ENCODE data around the gene RIPPLY3.
"Not testable (repeated sequence)": the region's sequence is repeated elsewhere in the genome, so short reads cannot be mapped to it uniquely, and the experiment has no call there.

Gene RIPPLY3

DNA sequence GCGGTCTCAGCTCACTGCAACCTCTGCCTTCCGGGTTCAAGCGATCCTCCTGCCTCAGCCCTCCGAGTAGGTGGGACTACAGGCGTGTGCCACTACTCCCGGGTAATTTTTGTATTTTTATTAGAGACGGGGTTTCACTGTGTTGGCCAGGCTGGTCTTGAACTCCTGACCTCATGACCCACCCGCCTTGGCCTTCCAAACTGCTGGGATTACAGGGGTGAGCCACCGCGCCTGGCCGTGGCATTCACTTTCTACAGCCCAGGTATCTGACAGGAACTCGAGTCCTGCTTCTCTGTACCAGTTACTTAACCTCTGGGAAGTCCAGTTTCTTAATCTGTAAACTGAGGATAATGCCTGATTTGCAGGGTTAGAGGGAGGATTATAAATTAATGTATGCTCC lies 3.7 kb upstream of the RIPPLY3 start:
- in situ Hi-C loops (cut with HindIII; ENCODE audit: low pct_ligation_motif_present, low pct_unique_long_range_greater_than_20kb, low sequenced_read_pairs); DNase-seq: not testable (repeated sequence)

DNA sequence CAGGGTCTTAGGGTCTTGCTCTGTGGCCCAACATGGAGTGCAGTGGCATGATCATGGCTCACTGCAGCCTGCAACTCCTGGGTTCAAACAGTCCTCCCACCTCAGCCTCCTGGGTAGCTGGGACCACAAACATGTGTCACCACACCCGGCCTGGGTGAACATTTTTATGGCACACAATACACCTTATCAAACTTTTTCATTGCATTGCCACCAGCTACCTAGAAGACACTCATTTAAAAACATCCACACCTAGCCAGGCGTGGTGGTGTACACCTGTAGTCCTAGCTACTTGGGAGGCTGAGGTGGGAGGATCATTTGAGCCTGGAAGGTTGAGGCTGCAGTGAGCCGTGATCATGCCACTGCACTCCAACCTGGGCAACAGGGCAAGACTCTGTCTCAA lies 2.6 kb upstream of the RIPPLY3 start:
- DNase-seq; in situ Hi-C loops (cut with HindIII; ENCODE audit: low pct_ligation_motif_present, low pct_unique_long_range_greater_than_20kb, low sequenced_read_pairs): not testable (repeated sequence)

DNA sequence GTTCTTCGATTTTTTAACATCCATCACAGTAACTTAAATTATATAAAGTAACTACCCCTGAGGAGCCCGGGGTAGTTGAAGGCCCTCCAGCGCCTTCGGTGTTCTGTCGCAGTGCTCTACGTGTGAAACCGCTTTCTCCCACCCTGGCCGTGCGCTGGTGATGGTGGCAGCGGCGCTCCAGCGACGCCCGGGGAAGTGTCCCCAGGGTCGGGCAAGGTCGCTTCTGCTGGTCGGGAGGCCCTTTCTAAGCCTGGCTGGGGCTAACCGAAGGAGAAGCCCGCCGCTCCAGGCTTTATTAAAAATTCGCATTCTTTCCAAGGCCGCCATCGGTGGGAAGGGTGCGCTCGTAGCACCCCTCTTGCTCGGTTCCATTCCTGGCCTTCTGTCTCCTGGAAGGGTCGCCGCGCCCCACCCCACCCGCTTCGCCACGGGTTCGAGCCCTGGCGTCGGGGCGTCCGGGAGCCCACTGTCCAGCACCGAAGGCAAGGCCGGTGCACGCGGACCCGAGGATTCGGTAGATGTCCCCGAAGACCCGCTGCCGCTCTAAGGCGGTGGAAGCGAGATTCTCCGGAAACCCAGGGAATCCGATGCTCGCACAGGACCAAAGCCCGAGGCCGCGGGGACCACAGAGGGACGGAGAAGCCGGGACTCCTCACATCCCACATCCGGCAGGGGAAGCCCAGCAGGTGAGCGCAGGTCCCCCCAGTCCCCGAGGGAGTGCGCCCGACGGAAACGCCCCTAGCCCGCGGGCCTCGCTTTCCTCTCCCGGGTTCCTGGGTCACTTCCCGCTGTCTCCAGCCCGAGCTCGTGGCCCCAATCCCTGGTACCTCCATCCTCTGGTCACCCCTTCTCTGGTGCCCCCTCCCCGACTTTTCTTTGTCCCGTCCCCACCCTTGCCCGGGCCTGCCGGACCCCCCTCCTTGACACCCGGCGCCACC lies 685 bp upstream of the RIPPLY3 start:
- in situ Hi-C loops (cut with HindIII; ENCODE audit: low pct_ligation_motif_present, low pct_unique_long_range_greater_than_20kb, low sequenced_read_pairs): no loop called here
- no peak for DNase-seq

DNA sequence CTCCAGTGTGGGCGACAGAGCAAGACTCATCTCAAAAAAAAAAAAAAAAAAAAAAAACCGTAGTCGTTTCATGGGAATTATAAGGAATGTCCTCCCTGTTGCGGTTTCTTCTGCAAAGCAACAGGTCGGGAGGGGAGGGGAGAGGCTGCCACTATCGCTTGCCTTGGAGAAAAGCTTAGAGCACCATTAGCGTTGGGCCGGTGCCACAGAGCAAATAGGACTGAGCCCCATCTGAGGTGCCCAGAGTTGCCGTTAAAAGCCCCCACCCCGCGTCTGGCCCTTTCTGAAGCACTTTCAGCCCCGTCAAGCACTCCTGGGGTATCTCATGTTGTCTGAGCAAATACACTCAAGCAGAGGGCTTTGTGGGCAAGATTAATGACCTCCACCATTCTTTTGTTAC lies 2.2 kb downstream of the RIPPLY3 start:
- no peak for DNase-seq
- in situ Hi-C loops (cut with HindIII; ENCODE audit: low pct_ligation_motif_present, low pct_unique_long_range_greater_than_20kb, low sequenced_read_pairs): no loop called here

DNA sequence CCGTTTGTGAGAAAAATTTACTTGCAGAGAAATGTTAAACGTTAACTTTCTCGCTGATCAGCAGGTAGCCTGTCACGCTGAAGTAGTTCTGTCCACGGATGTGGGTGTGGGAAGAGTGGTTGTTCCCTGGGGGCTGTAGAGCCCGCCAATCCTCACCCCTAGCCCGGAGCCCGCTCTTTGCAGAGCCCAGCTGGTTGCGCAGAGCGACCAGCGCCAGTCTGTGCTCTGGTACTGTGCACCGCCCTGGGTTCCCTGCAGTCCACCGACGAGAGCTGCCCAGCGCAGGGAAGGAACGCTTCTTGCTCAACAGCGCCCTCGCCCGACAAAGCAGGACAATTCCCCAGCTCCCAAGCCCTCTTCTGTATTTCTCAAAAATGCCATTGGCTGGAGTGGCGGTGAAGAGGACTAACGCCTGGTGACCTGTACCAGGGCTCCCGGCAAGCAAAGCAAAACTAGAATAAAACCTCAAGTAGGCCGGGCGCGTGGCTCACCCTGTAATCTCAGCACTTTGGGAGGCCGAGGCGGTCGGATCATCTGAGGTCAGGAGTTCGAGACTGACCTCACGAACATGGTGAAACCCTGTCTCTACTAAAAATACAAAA lies 3.3 kb downstream of the RIPPLY3 start:
- in situ Hi-C loops (cut with HindIII; ENCODE audit: low pct_ligation_motif_present, low pct_unique_long_range_greater_than_20kb, low sequenced_read_pairs): no loop called here
- peak; percentile 86 for DNase-seq

DNA sequence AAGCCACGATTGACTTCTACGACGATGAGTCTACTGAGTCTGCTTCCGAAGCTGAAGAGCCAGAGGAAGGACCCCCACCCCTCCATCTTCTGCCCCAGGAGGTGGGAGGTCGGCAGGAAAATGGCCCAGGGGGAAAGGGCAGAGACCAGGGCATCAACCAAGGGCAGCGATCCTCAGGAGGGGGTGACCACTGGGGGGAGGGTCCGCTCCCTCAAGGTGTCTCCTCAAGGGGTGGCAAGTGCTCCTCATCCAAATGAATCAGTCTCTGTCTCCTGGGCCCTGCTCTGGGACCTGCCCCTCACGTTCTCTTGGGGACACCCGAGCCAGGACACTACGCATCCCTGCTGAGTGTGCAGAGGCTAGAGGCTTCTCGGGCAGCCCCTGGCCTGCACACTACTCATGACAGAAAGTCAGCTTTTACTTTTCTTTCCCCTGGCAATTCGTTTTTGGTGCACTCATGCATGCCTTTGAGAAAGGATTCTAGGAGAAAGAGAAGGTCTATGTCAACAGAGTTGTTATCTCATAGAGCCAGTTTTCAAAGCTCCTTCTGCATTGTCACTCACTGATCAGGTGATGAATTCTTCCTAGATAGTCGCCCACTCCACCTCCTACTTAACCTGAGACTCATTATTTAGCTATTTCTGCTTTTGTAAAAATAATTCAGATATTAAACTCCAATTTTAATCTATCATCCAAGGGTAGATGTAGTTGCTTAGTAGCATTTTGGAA lies 11.6 kb downstream of the RIPPLY3 start:
- no peak for DNase-seq
- in situ Hi-C loops (cut with HindIII; ENCODE audit: low pct_ligation_motif_present, low pct_unique_long_range_greater_than_20kb, low sequenced_read_pairs): no loop called here

DNA sequence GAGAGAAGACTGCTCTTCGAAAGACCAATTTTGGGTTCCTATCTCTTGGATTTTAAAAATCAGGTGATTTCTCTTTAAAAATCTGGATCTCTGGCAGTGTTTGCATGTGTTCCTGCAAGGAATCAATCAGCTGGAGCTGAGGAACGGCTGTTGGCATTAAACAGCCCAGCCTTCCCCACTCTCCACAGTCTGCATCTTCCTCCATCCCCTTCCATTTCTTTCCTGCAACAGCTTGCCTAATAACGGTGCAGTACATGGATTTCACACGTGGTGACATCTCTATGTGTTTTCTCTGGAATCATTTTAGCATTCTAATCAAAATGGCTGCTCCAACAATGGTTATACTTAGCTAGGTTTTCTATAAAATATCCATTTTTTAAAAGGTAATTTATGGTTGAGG lies 20.0 kb downstream of the RIPPLY3 start:
- in situ Hi-C loops (cut with HindIII; ENCODE audit: low pct_ligation_motif_present, low pct_unique_long_range_greater_than_20kb, low sequenced_read_pairs): no loop called here

DNA sequence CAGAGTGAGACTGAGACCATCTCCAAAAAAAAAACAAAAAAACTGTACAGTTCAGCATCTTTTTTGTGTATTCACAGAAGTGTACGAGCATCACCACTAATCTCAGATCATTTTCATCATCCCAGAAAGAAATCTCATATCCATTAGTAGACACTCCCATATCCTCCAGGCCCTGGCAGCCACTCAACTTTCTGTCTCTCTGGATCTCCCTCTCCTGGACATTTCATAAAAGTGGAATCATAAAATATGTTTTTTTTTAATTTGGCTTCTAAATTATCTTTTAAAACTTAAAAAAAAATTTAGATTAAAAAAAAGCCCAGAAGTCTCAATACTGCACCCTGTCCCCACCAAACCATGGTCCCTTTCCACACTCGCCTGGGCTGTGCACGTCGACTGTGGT lies 22.1 kb downstream of the RIPPLY3 start:
- no peak for DNase-seq
- in situ Hi-C loops (cut with HindIII; ENCODE audit: low pct_ligation_motif_present, low pct_unique_long_range_greater_than_20kb, low sequenced_read_pairs): no loop called here

More for the DNA sequence above, 20.0 kb downstream of the RIPPLY3 start:
- DNase-seq: no peak

DNA sequence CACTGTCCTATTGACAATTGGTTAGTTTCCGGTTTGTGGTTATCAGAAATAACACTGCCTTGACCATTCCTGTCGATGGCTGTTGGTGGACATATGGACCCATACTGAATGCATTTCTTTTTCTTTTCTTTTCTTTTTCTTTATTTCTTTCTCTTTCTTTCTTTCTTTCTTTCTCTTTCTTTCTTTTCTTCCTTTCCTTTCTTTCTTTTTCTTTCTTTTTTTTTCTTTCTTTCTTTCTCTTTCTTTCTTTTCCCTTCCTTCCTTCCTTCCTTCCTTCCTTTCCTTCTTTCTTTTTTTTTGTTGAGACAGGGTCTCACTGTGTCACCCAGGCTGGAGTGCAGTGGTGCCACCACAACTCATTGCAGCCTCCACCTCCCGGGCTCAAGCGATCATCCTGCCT lies 24.4 kb downstream of the RIPPLY3 start:
- DNase-seq: no peak
- in situ Hi-C loops (cut with HindIII; ENCODE audit: low pct_ligation_motif_present, low pct_unique_long_range_greater_than_20kb, low sequenced_read_pairs): no loop called here

DNA sequence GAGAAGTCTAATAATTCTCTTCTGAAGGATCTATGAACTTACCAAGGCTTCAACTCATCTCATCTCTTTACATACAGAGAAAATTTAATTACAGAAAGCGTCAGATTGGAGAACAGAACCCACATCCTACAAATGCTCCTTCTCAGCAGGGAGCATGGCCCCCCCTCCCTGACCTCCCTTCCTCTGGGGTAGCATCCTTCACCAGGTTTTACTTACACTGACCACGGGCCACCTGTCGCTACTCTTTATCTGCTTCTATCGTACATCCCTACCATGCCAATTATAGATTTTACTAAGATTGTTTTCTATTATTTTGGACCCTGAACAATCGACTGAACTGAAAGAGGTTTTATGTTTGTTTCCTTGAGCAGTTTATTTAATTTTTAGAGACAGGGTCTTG lies 25.8 kb downstream of the RIPPLY3 start:
- no peak for DNase-seq
- in situ Hi-C loops (cut with HindIII; ENCODE audit: low pct_ligation_motif_present, low pct_unique_long_range_greater_than_20kb, low sequenced_read_pairs): no loop called here

DNA sequence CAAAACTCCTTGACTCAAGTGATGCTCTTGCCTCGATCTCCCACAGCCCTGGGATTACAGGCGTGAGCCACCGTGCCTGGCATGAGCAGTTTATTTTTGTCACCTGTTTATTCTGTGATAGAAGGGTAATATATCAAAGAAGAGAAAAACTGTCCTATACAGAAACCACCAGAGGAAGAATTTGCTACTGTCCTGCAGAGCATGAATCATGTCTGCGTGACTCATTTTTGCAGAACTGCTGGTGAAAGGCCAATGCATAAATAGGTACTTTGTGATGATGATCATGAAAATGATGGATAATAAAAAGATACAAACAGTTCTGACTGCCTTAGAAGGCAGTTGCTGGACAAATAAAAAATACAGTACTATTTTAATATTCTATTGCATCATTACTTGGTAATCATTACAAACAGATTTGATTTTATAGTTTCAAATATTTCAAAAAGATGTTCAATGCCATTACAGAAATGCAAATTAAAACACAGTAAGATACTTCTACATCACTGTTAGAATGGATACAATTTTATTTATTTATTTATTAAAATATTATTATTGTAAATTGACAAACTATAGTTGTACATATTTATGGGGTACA lies 26.5 kb downstream of the RIPPLY3 start:
- in situ Hi-C loops (cut with HindIII; ENCODE audit: low pct_ligation_motif_present, low pct_unique_long_range_greater_than_20kb, low sequenced_read_pairs): no loop called here
- peak; percentile 49 for DNase-seq

DNA sequence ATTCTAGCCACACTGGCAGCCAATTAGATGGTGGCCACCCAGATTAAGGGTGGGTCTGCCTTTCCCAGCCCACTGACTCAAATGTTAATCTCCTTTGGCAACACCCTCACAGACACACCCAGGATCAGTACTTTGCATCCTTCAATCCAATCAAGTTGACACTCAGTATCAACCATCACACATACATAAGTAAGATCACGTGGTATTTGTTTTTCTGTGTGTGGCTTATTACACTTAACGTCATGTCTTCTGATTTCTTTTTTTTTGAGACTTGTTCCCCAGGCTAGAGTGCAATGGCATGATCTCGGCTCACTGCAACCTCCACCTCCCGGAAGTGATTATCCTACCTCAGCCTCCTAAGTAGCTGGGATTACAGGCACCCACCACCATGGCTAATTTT lies 27.9 kb downstream of the RIPPLY3 start:
- DNase-seq; in situ Hi-C loops (cut with HindIII; ENCODE audit: low pct_ligation_motif_present, low pct_unique_long_range_greater_than_20kb, low sequenced_read_pairs): not testable (repeated sequence)

DNA sequence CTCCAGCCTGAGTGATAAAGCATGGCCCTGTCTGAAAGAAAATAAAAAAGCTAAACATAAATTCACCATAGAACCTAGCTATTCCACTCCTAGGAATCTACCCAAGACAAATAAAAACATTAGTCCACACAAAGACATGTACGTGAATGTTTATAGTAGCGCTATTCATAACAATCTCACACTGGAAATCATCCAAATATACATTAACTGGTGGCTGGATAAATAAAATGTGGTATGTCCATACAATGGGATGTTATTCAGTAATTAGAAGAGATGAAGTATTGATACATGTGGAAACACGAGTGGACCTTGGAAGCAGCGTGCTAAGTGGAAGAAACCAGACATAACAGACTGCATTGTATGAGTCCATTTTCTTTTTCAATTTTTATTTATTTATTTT lies 29.7 kb downstream of the RIPPLY3 start:
- in situ Hi-C loops (cut with HindIII; ENCODE audit: low pct_ligation_motif_present, low pct_unique_long_range_greater_than_20kb, low sequenced_read_pairs): no loop called here
- no peak for DNase-seq

DNA sequence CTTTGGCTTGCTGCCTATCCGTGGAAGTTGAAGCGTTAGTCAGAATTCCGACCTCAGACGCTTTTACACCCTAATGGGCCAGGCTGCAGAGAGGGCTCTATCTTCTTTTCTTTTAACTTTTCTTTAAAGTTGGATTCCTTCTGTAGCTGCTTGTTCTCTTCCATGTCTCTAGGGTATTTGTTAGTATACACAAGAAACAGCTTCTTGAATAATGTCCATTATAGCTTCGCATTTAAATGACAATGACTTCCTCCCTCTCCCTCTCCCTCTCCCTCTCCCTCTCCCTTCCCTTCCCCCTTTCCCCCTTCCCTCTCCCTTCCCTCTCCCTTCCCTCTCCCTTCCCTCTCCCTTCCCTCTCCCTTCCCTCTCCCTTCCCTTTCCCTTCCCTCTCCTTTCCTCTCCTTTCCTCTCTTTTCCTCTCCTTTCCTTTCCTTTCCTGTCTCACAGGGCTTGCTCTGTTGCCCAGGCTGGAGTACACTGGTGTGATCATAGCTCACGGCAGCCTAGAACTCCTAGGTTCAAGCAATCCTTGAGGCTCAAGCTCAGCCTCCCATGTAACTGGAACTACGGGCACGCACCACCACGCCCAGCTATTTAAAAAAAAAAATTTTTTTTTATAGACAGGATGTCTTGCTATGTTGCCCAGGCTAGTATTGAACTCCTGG lies 33.0 kb downstream of the RIPPLY3 start:
- DNase-seq: no peak
- in situ Hi-C loops (cut with HindIII; ENCODE audit: low pct_ligation_motif_present, low pct_unique_long_range_greater_than_20kb, low sequenced_read_pairs): no loop called here

DNA sequence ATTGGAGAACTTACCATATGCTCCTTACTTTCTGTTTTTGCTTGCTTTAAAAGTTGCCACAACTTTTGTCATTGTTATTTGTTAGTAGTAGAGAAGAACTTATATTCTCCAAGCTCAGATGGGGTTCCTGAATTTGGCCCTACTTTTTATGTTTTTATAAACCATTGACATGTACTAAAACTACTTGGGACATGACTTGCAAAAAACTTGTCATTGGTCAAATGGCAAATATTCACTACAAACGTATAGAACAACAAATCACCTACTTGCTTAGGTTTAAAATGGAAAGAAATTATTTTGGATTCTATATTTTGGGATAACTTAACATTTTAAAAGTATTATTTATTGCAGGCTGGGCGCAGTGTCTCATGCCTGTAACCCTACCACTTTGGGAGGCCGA lies 33.7 kb downstream of the RIPPLY3 start:
- in situ Hi-C loops (cut with HindIII; ENCODE audit: low pct_ligation_motif_present, low pct_unique_long_range_greater_than_20kb, low sequenced_read_pairs): no loop called here
- DNase-seq: no peak

DNA sequence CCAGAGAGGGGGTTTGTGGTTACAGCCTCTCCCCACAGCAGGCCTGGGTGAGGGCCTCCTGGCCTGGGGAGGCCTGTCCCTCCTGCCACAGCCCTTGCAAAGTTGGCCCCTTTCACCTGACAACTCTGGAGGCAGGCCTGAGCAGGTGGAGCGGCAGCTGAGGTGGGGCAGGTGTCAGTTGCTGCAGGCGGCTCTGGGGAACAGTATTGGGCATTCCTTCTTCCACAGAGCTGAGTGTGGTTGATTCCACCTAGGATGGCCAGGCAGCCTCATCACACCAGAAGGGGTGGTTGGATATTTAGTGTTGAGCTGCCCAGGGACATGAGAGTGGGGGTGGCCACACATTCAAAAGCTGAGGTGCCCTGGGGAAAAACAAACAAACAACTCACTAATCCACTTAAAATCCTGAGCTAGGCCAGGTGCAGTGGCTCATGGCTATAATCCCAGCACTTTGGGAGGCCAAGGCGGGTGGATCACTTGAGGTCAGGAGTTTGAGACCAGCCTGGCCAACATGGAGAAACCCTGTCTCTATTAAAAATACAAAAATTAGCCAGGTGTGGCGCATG lies 35.3 kb downstream of the RIPPLY3 start:
- in situ Hi-C loops (cut with HindIII; ENCODE audit: low pct_ligation_motif_present, low pct_unique_long_range_greater_than_20kb, low sequenced_read_pairs): no loop called here
- no peak for DNase-seq

DNA sequence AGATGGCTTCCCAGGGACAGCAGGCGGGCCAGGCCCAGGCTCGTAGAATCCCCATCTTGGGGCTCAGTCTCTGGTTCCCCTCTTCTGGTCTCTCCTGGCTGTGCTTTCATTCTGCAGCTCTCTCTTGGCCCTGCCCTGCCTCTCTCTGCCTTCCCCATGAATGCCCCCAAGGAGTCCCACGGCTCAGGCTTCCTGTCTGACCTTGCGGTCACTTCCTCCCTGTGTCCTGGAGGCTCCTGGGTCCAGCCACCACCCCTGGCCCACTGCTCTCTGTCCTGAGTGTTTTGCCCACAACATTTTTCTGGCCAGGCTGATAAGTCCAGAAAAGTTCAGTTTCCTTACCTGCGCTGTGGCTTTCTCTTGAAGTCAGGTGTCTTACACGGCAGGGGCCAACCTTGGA lies 37.3 kb downstream of the RIPPLY3 start:
- in situ Hi-C loops (cut with HindIII; ENCODE audit: low pct_ligation_motif_present, low pct_unique_long_range_greater_than_20kb, low sequenced_read_pairs): no loop called here
- no peak for DNase-seq

DNA sequence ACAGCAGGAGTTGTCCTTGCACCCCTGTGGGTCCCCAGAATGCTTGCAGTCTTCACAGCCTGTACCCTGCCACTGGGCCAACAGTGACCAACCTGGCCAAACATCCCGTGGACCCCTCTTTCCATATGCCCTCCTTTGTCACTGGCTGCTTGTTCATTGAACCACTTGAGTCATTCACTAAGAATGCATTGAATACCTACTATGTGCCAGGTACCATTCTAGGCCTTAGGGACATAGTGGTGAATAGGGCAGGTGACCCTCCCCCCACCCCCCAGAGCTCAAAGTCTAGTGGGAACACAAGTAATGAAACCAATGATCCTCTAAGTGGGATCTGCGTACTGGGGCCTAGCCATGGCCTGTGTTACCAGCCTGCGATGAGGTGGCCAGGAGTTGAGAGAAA lies 38.1 kb downstream of the RIPPLY3 start:
- in situ Hi-C loops (cut with HindIII; ENCODE audit: low pct_ligation_motif_present, low pct_unique_long_range_greater_than_20kb, low sequenced_read_pairs): no loop called here

More for the DNA sequence above, 38.1 kb downstream of the RIPPLY3 start:
- DNase-seq: no peak
